DMS153 (cell line): ENCODE results near the gene EGLN3.
"Not testable (repeated sequence)": the region's sequence is repeated elsewhere in the genome, so short reads cannot be mapped to it uniquely, and the experiment has no call there.

Source experiments
- DNase-seq: peaks from one replicate; lab custom pipeline; 2025; lab: John Stamatoyannopoulos, UW

Gene EGLN3

GRCh38 chr14:33934938-33935337, 15.9 kb downstream of the EGLN3 start:
- DNase-seq: no peak

- no peak for DNase-seq
Observed at GRCh38 chr14:33934043-33934750, 16.7 kb downstream of the EGLN3 start.

- DNase-seq: no peak
Observed at GRCh38 chr14:33933386-33933933, 17.4 kb downstream of the EGLN3 start.

- no peak for DNase-seq
Observed at GRCh38 chr14:33932576-33933345, 18.1 kb downstream of the EGLN3 start.

GRCh38 chr14:33932033-33932432, 18.8 kb downstream of the EGLN3 start:
- DNase-seq: no peak

GRCh38 chr14:33931461-33931860, 19.4 kb downstream of the EGLN3 start:
- DNase-seq: no peak

GRCh38 chr14:33930439-33930838, 20.4 kb downstream of the EGLN3 start:
- no peak for DNase-seq

- DNase-seq: no peak
Observed at GRCh38 chr14:33929799-33930408, 21.0 kb downstream of the EGLN3 start.

- no peak for DNase-seq
Observed at GRCh38 chr14:33928895-33929294, 22.0 kb downstream of the EGLN3 start.

- no peak for DNase-seq
Observed at GRCh38 chr14:33927944-33928343, 22.9 kb downstream of the EGLN3 start.

GRCh38 chr14:33926967-33927366, 23.9 kb downstream of the EGLN3 start:
- not testable (repeated sequence) for DNase-seq

- no peak for DNase-seq
Observed at GRCh38 chr14:33925946-33926345, 24.9 kb downstream of the EGLN3 start.

GRCh38 chr14:33925235-33925634, 25.6 kb downstream of the EGLN3 start:
- no peak for DNase-seq

- no peak for DNase-seq
Observed at GRCh38 chr14:33924566-33925100, 26.2 kb downstream of the EGLN3 start.

- DNase-seq: no peak
Observed at GRCh38 chr14:33922125-33922524, 28.7 kb downstream of the EGLN3 start.

GRCh38 chr14:33918256-33918655, 32.6 kb downstream of the EGLN3 start:
- no peak for DNase-seq

- DNase-seq: no peak
Observed at GRCh38 chr14:33917661-33918060, 33.2 kb downstream of the EGLN3 start.

GRCh38 chr14:33916663-33917565, 34.0 kb downstream of the EGLN3 start:
- DNase-seq: peak; percentile 35

GRCh38 chr14:33915682-33916081, 35.2 kb downstream of the EGLN3 start:
- DNase-seq: no peak

- no peak for DNase-seq
Observed at GRCh38 chr14:33914676-33915516, 36.0 kb downstream of the EGLN3 start.

GRCh38 chr14:33911046-33911445, 39.8 kb downstream of the EGLN3 start:
- DNase-seq: no peak
